GM12892 (cell line): ENCODE measurements around the gene LRRC74A.

ENCODE experiments used
- POLR2A ChIP-seq: IDR thresholded peaks from 2 replicates; pipeline ENCODE4 v1.6.1; 2011; ENCODE audit warnings: low read depth, low read length, control low read depth
- POLR2AphosphoS5 ChIP-seq: IDR thresholded peaks from 2 replicates; pipeline ENCODE4 v1.6.1; 2011; ENCODE audit warnings: low read depth, low read length, control low read depth

DNA sequence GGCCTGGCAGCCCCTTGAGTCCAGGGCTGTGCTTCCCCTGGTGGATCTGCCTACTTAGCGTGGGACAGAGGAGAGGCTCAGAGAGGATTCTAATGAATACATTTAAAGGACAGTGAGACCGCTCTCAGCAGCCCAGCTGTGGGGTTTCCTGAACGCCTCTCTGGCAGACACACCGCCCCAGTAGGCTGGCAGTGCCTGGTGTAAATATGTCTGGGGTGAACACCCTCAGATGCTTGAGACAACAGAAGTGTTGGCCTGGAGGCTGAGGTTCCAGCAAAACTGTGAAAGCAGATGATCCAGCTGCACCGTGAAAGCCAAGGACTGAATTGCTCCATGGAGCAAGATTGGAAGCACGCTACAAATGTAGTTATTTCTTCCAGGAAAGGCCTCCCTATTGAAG, 55.1 kb downstream of the LRRC74A start:
- TF ChIP-seq POLR2A (no peak), POLR2AphosphoS5 (no peak)
